Body of pancreas (tissue), 4 donors: ENCODE results near the gene VPS26B.

Source experiments
- POLR2A ChIP-seq, 3 donors: fragments of 450-650 bp; IDR thresholded peaks; one replicate each; pipeline ENCODE4 v1.6.1; 2016; ENCODE audit warnings: antibody characterized with exemption in 3 of 3, mild to moderate bottlenecking in 2 of 3
- TF ChIP-seq, protein P1 (sequence below), 7 experiments: fragments of 450-650 bp in 4 of 7; fragments of 200-600 bp in 3 of 7; sonication (generic) in 3 of 7; IDR thresholded peaks; one replicate each; pipeline ENCODE4 v1.5.1; 2016 to 2019; ENCODE audit warnings: antibody characterized with exemption in 7 of 7

DNA sequence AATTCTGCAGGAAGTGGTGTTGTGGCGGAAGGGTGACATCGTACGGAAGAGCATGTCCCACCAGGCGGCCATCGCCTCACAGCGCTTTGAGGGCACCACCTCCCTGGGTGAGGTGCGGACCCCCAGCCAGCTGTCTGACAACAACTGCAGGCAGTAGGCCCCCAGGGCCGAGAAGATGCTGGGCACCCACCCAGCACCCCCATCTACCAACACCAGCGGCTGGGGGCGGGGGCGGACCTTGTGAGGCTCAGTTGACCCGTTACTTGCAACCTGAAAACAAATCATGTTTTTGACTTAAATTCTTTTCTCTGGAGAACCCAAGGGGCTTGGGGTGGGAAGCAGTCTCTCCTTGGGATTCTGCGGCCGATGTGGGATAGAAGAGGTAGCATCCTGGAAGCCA is 21.0 kb downstream of the VPS26B start:
- TF ChIP-seq, protein P1, sequence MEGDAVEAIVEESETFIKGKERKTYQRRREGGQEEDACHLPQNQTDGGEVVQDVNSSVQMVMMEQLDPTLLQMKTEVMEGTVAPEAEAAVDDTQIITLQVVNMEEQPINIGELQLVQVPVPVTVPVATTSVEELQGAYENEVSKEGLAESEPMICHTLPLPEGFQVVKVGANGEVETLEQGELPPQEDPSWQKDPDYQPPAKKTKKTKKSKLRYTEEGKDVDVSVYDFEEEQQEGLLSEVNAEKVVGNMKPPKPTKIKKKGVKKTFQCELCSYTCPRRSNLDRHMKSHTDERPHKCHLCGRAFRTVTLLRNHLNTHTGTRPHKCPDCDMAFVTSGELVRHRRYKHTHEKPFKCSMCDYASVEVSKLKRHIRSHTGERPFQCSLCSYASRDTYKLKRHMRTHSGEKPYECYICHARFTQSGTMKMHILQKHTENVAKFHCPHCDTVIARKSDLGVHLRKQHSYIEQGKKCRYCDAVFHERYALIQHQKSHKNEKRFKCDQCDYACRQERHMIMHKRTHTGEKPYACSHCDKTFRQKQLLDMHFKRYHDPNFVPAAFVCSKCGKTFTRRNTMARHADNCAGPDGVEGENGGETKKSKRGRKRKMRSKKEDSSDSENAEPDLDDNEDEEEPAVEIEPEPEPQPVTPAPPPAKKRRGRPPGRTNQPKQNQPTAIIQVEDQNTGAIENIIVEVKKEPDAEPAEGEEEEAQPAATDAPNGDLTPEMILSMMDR (IDR thresholded peaks at IDR 0.05), result no peak
- no peak for TF ChIP-seq POLR2A (IDR thresholded peaks at IDR 0.05)
